ENCODE measurements around the gene TNFSF8. TPM values are rescaled to one million over a fixed set of nuclear protein-coding genes. Genes with fewer than 3 reads are reported as not detected.

TNFSF8 gene
- total RNA-seq, 1 donor from 2014 or later = not detected

- H3K4me1 Mint-ChIP-seq (ENCODE audit: low read depth) = no peaks in the 10 kb centered on the region
- no peak for DNase-seq (ENCODE audit: low spot score, unreplicated experiment)
- H3K36me3 Mint-ChIP-seq (ENCODE audit: insufficient read depth) = no peaks in the 10 kb centered on the region
- H3K27ac Mint-ChIP-seq = no peak overlapping the region
- peaks cover 4% of the 10 kb centered on the region for H3K27me3 Mint-ChIP-seq
- no peak overlapping the region for H3K4me3 Mint-ChIP-seq (ENCODE audit: low read depth)
- TF ChIP-seq, protein P1, sequence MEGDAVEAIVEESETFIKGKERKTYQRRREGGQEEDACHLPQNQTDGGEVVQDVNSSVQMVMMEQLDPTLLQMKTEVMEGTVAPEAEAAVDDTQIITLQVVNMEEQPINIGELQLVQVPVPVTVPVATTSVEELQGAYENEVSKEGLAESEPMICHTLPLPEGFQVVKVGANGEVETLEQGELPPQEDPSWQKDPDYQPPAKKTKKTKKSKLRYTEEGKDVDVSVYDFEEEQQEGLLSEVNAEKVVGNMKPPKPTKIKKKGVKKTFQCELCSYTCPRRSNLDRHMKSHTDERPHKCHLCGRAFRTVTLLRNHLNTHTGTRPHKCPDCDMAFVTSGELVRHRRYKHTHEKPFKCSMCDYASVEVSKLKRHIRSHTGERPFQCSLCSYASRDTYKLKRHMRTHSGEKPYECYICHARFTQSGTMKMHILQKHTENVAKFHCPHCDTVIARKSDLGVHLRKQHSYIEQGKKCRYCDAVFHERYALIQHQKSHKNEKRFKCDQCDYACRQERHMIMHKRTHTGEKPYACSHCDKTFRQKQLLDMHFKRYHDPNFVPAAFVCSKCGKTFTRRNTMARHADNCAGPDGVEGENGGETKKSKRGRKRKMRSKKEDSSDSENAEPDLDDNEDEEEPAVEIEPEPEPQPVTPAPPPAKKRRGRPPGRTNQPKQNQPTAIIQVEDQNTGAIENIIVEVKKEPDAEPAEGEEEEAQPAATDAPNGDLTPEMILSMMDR (IDR thresholded peaks at IDR 0.05; ENCODE audit: unreplicated experiment) = no peak
- no peaks in the 10 kb centered on the region for H3K9me3 Mint-ChIP-seq (ENCODE audit: low read depth)
These were observed 16.7 kb upstream of the TNFSF8 start for GRCh38 chr9:114947058-114947457.

DNA sequence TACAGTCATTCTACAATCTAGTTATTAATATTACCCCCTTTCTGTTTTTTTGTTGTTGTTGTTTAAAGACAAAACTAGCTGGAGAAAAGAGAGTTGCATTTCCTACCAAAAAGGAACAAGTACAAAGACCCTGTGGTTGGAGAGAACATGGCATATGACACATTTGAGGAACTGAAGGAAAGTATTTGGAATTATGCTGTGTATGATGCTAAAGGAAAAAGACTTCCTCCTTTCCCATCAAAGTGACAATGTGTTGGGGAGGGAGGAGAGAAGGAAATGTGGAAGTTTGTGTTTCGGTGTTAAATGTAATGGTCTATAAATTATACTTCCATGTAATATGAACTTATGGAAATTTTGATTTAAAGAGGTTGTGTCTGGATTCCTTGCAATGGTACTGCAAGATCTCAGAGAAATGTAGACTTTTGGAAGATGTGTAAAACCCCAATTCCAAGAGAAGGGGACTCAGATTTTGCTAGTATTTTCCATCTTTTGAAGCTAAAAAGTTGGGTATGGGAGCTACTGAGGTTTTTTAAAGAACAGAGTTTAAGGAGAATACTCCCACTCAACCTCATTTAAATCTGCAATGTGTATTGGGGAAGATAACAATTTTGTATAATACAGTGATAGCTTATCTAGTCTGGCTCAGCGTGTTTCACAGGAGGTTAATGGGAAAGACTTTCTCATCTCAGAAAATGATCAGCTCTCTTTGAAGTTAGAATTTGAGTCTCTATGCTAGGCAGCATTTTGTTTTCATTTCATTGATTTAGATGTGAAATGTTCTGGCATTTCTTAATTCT lies 15.4 kb upstream of the TNFSF8 start:
- TF ChIP-seq, protein P1 (IDR thresholded peaks at IDR 0.05; ENCODE audit: unreplicated experiment) = no peak
- H3K27me3 Mint-ChIP-seq = peaks cover 4% of the 10 kb centered on the region
- no peaks in the 10 kb centered on the region for H3K36me3 Mint-ChIP-seq (ENCODE audit: insufficient read depth)
- H3K4me3 Mint-ChIP-seq (ENCODE audit: low read depth) = no peak overlapping the region
- DNase-seq (ENCODE audit: low spot score, unreplicated experiment) = no peak
- no peaks in the 10 kb centered on the region for H3K4me1 Mint-ChIP-seq (ENCODE audit: low read depth)
- no peak overlapping the region for H3K27ac Mint-ChIP-seq
- H3K9me3 Mint-ChIP-seq (ENCODE audit: low read depth) = no peaks in the 10 kb centered on the region

GRCh38 chr9:114941376-114941775 lies 11.0 kb upstream of the TNFSF8 start:
- Mint-ChIP-seq H3K4me3 (ENCODE audit: low read depth) (no peak overlapping the region), H3K9me3 (ENCODE audit: low read depth) (no peaks in the 10 kb centered on the region), H3K27ac (no peak overlapping the region), H3K4me1 (ENCODE audit: low read depth) (no peaks in the 10 kb centered on the region), H3K36me3 (ENCODE audit: insufficient read depth) (no peaks in the 10 kb centered on the region), H3K27me3 (no peaks in the 10 kb centered on the region)
- TF ChIP-seq, protein P1 (IDR thresholded peaks at IDR 0.05; ENCODE audit: unreplicated experiment) = no peak
- DNase-seq (ENCODE audit: low spot score, unreplicated experiment) = no peak

DNA sequence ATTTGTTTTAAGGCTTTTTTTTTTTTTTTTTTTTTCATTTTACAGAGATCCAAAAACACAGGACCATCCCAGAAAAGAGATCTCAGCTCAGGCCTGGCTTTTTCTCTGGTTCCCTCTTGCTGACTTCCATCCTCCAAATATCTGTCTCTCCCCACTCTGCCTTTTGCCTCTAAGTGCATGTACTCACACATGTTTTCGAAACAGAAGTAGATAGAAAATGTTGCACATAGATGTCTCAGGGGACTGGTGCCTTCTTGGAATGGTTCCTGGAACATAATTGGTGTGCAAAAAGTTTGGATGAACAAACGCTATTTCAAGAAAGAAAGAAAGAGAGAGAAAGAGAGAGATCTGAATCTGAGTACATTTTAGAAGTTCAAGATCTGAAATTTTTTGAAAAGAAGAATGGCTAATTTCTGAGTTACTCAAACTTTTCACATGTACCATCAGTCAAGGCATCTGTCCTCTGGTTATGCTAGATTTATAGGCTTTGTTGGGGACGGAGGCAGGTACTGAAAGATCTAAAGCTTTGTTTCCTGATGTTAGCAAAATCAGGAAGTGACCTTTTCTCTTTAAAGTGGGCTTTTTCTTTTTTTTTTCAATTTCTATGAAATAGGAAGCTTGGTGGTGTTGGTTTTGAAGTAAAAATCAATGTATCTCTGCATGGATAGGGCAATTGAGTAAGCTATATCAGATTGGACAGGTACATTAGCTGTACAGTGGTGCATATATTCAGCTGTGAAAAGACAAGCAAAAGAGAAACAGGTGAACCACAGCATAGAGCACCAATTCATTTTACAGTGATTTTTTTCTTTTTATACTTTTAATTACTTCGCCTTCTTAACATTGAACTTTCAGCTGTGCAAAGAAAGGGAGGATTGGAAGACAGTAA lies 8.5 kb upstream of the TNFSF8 start:
- H3K9me3 Mint-ChIP-seq (ENCODE audit: low read depth) = no peaks in the 10 kb centered on the region
- H3K4me3 Mint-ChIP-seq (ENCODE audit: low read depth) = no peak overlapping the region
- DNase-seq (ENCODE audit: low spot score, unreplicated experiment) = no peak
- H3K27me3 Mint-ChIP-seq = no peaks in the 10 kb centered on the region
- TF ChIP-seq, protein P1 (IDR thresholded peaks at IDR 0.05; ENCODE audit: unreplicated experiment) = no peak
- no peak overlapping the region for H3K27ac Mint-ChIP-seq
- no peaks in the 10 kb centered on the region for H3K36me3 Mint-ChIP-seq (ENCODE audit: insufficient read depth)
- no peaks in the 10 kb centered on the region for H3K4me1 Mint-ChIP-seq (ENCODE audit: low read depth)

DNA sequence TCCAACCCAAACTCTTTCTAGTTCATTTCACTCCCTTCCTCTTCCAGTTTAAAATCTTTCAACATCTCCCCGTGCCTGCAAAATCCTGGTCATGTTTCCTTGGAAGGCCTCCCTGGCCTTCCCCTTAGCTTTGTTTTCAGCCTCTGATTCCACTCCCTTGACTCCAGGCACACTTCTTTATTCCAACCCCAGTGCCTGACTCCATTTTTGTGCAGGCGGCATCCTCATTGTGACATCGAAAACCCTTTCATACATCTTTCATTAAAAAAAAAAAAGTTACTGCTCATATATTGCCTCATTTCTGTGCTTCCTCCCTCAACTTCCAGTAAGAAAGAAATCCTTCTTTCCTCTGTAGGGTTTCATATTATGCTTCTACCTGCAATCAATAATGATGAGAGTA lies 7.1 kb upstream of the TNFSF8 start:
- no peaks in the 10 kb centered on the region for H3K36me3 Mint-ChIP-seq (ENCODE audit: insufficient read depth)
- DNase-seq (ENCODE audit: low spot score, unreplicated experiment) = no peak
- TF ChIP-seq, protein P1 (IDR thresholded peaks at IDR 0.05; ENCODE audit: unreplicated experiment) = no peak
- no peaks in the 10 kb centered on the region for H3K4me1 Mint-ChIP-seq (ENCODE audit: low read depth)
- no peak overlapping the region for H3K27ac Mint-ChIP-seq
- H3K4me3 Mint-ChIP-seq (ENCODE audit: low read depth) = no peak overlapping the region
- H3K27me3 Mint-ChIP-seq = peaks cover 8% of the 10 kb centered on the region
- H3K9me3 Mint-ChIP-seq (ENCODE audit: low read depth) = no peaks in the 10 kb centered on the region

All from progenitor cell of endocrine pancreas (in vitro differentiated cells).